ENCODE data around the gene FAM3A.
"Not testable (repeated sequence)": the region's sequence is repeated elsewhere in the genome, so short reads cannot be mapped to it uniquely, and the experiment has no call there.

FAM3A gene, protein sequence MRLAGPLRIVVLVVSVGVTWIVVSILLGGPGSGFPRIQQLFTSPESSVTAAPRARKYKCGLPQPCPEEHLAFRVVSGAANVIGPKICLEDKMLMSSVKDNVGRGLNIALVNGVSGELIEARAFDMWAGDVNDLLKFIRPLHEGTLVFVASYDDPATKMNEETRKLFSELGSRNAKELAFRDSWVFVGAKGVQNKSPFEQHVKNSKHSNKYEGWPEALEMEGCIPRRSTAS

DNA sequence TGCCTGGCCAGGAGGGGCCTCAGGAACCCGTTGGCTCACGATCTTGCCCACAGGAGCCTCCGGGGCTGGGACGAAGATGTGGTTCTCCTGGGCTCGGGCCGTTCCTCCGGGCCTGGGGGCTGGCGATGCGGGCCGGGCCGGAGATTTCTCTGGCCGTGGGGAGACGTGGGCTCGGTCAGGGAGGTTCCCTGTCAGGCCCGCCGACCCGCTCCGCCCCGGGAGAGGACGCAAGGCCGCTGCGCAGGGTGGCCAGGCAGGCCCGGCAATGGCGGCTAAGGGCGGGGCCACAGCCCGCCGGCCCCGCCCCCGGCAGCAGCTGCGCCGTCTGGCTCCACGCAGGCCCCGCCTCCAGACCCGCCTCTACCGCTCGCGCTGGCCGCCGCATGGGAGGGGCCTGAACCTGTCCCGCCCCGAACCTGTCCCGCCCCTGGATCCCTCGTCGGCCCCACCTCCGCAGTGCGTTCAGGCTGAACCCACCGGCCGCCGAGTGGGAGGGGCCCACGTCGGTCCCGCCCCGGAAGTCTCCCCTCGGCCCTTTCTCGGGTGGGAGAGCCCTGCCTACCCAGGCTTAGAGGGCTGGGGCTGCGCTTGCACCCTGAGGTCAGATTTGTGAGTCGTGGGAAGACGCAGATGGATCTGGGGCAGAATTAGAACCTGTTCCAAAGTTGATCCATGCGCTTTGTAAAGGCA is at the start of gene FAM3A:
Gene FAM3A (minus strand): TSS at position 267 of the 690 bp plus-strand sequence. CDS start 460 bp downstream, outside the sequence.
- peak; percentile 85 for DNase-seq (ENCODE audit: low spot score)

DNA sequence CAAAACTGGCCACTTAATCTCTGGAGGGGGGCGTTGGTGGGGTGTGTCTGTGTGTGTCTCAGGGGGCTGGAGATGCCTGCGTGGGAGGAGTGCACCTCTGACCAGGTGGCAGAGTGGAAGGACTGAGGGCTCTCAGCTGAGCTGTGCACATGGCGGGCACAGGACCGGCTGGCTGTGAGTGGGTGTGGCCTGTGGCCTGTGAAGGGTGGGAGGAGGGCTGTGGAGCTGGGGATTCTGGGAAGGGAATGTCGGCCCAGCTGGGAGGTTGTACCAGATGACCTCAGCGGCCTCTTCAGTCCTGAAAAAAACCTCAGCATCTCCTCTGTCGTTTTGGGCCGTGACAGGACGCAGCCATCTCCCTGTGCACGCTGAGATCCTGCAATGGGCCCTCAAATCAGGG is 46.3 kb upstream of the FAM3A start:
- not testable (repeated sequence) for DNase-seq (ENCODE audit: low spot score)

GRCh38 chrX:154560326-154560725 is 44.3 kb upstream of the FAM3A start:
- DNase-seq (ENCODE audit: low spot score), result not testable (repeated sequence)

- not testable (repeated sequence) for DNase-seq (ENCODE audit: low spot score)
These were observed 42.9 kb upstream of the FAM3A start for GRCh38 chrX:154558896-154559295.

DNA sequence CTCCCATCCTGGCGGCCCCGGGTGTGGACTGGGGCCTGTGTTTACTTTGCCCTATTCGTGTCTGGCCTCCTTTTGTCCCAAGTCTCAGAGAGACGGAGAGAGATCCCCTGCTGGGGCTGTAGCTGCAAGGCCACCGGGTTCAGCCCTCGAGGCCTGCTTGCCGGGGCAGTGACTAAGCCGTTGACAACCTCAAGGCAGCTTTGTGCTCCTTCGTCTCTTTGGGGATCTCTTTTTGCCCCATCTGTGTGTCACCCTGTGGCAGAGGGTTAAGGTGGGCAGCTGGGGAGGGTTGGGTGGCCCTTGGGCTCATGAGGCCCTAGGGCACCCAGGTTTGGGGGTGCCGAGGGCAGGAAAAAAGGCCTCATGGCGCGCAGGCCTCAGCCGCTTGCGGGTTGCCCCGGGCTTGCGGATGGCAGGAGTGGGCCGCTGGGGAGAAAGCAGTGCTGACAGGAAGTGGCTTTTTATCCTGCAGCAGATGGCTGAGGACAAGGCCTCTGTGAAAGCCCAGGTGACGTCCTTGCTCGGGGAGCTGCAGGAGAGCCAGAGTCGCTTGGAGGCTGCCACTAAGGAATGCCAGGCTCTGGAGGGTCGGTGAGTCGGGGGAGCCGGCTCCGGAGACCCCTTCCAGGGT is 42.1 kb upstream of the FAM3A start:
- DNase-seq (ENCODE audit: low spot score), result not testable (repeated sequence)

DNA sequence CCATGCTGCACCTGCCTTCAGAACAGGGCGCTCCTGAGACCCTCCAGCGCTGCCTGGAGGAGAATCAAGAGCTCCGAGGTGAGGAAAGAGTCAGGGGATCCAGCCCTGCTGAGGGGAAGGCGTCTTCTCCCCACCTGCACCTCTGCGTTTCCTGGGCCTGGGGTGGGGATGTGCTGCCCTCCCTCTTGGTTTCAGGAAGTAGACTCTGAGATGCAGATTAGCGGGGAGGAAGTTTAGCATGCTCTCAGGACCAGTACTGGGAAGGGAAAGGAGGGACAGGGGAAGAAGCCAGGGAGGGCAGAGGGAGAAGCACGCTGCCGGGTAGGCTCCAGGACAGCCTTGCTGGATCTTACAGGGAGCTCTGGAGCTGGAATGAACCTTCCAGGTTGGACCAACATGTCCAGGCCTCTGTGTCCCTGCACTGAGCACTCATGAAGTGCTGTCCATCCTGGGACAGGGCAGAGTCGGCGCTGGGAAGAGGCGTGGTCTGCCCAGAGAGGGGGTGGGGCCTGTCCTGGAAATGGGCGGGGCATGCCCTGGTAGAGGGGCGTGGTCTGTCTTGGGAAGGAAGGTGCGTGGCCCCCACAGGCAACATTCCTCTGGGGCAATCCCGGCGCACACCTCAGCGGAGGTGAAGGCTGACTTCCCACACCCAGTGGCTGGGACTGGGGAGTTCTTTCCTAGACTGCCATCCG is 36.2 kb upstream of the FAM3A start:
- not testable (repeated sequence) for DNase-seq (ENCODE audit: low spot score)

DNA sequence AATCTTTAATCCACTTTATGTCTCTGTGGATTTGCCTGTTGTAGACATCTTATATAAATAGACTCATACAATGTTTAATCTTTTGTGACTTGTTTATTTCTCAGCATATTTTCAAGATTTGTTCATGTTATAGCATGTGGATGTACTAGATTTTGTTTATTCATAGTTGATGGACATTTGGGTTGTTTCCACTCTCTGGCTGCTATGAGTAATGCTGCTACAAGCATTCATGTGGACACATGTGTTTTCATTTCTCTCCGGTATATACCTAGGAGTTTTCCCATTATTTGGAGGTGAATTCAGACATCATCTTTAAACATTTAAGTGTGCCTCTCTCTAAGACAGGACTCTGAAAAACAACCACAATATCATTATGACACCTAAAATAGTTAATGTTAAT is 33.7 kb upstream of the FAM3A start:
- no peak for DNase-seq (ENCODE audit: low spot score)

GRCh38 chrX:154548028-154548316 is 31.9 kb upstream of the FAM3A start:
- no peak for DNase-seq (ENCODE audit: low spot score)

GRCh38 chrX:154547245-154548027 is 31.4 kb upstream of the FAM3A start, which contains the start of gene IKBKG:
Gene IKBKG, plus strand, starts transcription at chrX:154547620. Its CDS starts 4,383 bp downstream, at chrX:154552003.
- peak; percentile 85 for DNase-seq (ENCODE audit: low spot score)

DNA sequence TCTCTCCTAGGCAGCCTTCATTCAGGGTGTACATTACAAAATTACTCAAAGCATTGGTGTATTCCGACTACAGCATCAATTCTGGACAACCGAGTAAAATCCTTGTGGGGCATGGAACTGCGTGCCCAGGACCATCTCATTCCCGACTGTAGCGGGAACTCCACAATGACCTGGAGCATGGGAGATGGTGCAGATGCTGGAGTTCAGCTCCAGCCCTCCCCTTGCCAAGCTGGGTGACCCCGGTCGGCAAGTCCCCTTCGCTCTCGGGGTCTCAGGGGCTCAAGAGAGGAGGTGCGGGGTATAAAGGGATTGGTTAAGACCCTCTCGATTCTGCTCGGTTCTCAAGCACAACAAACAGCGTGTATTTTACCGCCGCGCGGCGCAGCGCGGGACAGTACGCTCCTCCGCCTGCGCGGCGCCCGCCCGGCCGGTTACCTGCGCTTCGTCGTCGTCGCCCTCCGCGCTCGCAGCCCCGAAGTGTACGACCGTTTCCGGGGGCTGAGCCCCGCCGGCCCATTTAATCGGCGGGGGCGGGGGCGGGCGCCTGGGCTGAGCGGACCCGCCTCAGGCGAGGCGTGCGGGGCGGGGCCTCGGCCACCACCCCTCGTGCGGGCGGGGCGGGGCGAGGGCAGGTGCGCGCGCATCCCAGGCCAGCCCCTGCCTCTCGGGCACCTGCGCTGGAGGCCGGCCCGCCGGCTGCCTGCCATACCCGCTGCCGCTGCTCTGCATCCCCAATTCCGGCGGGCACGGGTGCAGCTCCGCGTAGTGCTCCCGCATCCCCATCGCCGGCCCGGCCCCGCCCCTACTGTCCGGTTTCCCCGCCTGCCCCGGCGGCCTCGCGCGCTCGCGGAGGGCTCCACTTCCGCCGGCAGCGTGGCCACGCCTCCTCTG is 30.6 kb upstream of the FAM3A start, which contains the start of gene G6PD:
Gene G6PD (minus strand): TSS at position 493 of the 891 bp plus-strand sequence. CDS start 691 bp downstream, outside the sequence.
- peak; percentile 62 for DNase-seq (ENCODE audit: low spot score)

DNA sequence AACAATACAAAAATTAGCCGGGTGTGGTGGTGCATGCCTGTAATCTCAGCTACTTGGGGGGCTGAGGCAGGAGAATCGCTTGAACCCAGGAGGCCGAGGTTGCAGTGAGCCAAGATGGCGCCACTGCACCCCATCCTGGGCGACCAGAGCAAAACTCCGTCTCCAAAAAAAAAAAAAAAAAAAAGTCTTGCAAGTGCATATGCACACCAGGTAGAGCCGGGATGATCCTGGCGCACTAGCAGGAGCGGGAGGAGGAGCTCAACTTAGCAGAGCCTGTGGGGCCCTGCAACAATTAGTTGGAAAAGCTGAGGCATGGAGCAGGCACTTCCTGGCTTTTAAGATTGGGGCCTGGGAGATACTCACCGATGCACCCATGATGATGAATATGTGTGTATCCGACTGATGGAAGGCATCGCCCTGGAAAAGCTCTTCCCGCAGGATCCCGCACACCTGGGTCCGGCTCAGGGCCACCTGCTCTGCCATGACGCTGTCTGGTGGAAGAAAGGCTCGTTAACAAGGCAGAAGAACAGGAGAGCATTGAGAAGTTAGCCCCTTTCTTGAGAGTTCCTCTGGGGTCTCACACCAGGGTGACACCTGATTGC is 29.7 kb upstream of the FAM3A start:
- no peak for DNase-seq (ENCODE audit: low spot score)

GRCh38 chrX:154542723-154543424 is 26.8 kb upstream of the FAM3A start:
- DNase-seq (ENCODE audit: low spot score), result no peak

GRCh38 chrX:154541896-154542722 is 26.1 kb upstream of the FAM3A start:
- DNase-seq (ENCODE audit: low spot score), result peak; percentile 52

DNA sequence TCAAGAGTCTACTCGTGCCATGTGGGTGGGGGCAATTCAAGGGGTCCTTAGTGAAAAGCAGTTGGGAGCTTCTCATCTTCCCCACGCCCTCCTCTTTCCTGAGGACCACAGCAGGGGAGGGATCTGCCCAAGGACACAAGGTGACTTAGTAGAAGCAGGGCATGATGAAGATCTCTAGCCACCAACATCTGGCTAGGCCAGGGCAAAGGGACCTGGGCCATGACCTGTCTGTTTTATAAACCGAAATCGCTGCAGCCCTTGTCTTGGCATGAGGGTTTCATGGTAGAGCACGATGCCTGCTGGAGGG is 25.5 kb upstream of the FAM3A start:
- no peak for DNase-seq (ENCODE audit: low spot score)

DNA sequence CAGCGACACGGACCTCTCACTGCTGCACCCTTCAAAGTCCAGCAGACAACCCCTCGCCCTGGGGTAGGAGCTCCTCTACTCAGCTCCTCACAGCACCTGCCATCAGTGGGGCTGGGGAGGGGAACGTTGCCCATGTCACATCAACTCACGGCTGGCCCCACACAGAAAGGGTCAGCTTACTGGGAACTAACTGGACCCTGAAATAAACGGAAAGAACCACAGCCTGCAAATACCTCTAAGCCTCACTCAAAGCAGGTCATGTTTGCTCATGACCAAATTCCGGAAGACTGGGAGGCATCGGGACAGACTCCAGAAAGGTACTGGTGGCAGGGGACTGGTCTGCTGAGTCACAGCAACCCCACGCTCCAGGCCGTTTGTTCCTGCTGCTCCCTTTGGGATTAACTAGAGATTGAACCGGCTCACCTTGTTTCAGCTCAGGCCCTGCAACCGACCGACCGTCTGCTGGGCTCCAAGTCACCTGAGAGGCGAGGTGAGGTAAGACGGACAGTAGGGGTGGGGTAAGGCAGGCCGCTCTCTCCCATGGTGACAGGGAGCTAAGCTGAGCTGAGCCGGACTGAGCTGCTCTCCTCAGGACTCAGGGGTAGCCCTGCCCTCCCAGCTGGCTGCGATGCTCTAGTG is 25.0 kb upstream of the FAM3A start:
- no peak for DNase-seq (ENCODE audit: low spot score)

- DNase-seq (ENCODE audit: low spot score), result not testable (repeated sequence)
These were observed 24.3 kb upstream of the FAM3A start for GRCh38 chrX:154540365-154540764.

DNA sequence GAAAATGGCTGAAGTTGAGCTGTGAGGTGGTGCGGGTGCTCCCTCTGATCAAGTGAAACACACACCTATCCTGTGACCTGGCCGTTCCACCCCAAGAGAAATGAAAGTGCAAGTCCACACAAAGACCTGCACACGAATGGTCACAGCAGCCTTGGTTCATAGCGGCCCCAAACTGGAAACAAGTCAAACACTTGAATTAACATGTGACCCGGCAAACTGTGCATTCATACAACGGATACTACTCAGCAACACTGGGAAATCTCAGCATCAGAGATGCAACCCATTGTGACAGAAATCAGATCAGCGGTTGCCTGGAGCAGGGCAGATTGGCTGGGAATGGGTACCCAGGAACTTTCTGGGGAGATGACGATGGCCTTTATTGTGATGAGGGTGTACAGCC is 23.0 kb upstream of the FAM3A start:
- no peak for DNase-seq (ENCODE audit: low spot score)

DNA sequence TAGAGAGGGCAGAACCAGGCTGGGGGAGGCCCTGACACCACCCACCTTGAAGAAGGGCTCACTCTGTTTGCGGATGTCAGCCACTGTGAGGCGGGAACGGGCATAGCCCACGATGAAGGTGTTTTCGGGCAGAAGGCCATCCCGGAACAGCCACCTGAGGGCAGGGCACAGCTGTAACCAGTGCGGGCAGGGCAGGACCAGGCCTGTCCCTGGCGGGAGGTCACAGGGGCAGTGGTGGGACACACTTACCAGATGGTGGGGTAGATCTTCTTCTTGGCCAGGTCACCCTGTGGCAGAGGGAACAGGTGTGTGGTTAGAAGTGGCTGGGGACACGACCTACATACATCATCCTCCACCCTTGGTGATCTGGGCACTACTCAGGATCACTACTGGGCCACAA is 19.9 kb upstream of the FAM3A start:
- DNase-seq (ENCODE audit: low spot score), result no peak
